Lower leg skin (tissue), 4 donors: Measurements from ENCODE around the gene RNF31. TPM values are rescaled to one million over a fixed set of nuclear protein-coding genes. Genes with fewer than 3 reads are reported as not detected.
A peak's percentile ranks its signal among the peaks of the same experiment; 100 is the strongest.

Experiments
- DNase-seq, 2 donors: peaks; one replicate each; pipeline ENCODE4 v3.0.0-alpha.2; 2019; ENCODE audit warnings: low spot score in 2 of 2
- H3K4me3 ChIP-seq: fragments of 200-600 bp; sonication (generic); 2 replicates; pipeline ENCODE4 v1.5.1; 2017; ENCODE audit warnings: mild to moderate bottlenecking, low read depth; ENCODE audit not compliant: poor library complexity, severe bottlenecking
- POLR2A ChIP-seq, 2 donors: fragments of 450-650 bp; IDR thresholded peaks; one replicate each; pipeline ENCODE4 v1.6.1; 2016 to 2017; ENCODE audit warnings: antibody characterized with exemption in 2 of 2, mild to moderate bottlenecking in 1 of 2, moderate library complexity in 1 of 2
- WGBS, 2 donors: methylation state at CpG; one replicate each; pipeline ENCODE4 v1.1.5; 2018; 5-methylcytosine and 5-hydroxymethylcytosine counted together
- intact Hi-C: fragments of 100-400 bp; cut with DNase I; formaldehyde crosslinking; loops from one replicate; pipeline ENCODE4 v1.15.0; 2023; ENCODE audit warnings: low total_unique reads
- total RNA-seq, 4 donors: library from RNA; depleted of rRNA; stranded (reverse); fragments of >200 nt; gene quantifications; one replicate each; pipeline ENCODE4 v1.1.0, GENCODE V29; 2016
- TF ChIP-seq, protein P1 (sequence below), 3 donors: fragments of 450-650 bp; IDR thresholded peaks; one replicate each; pipeline ENCODE4 v1.5.1; 2016; ENCODE audit warnings: antibody characterized with exemption in 3 of 3, mild to moderate bottlenecking in 3 of 3, moderate library complexity in 2 of 3

The RNF31 gene
- total RNA-seq, 4 donors from 2014 or later = 53.1 to 98.6 (median 77.3) TPM

DNA sequence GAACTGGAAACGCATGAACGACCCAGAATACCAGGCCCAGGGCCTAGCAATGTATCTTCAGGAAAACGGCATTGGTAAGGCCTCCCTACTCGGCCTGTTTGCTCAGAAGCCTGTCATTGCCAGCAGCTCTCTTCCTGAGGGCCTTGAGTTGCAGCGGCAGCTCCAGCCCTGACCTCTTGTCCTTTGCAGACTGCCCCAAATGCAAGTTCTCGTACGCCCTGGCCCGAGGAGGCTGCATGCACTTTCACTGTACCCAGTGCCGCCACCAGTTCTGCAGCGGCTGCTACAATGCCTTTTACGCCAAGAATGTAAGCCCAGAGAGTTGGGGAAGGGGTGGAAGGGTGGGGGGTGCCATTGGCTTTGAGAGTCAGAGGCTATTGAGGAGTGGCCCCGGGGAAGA, 10.0 kb downstream of the RNF31 start:
- no peak overlapping the region for H3K4me3 ChIP-seq
- 91 to 93% methylated on average over 12 of the region's 12 CpGs for WGBS, 2 donors
- no peak for TF ChIP-seq POLR2A (IDR thresholded peaks at IDR 0.05)
- TF ChIP-seq, protein P1, sequence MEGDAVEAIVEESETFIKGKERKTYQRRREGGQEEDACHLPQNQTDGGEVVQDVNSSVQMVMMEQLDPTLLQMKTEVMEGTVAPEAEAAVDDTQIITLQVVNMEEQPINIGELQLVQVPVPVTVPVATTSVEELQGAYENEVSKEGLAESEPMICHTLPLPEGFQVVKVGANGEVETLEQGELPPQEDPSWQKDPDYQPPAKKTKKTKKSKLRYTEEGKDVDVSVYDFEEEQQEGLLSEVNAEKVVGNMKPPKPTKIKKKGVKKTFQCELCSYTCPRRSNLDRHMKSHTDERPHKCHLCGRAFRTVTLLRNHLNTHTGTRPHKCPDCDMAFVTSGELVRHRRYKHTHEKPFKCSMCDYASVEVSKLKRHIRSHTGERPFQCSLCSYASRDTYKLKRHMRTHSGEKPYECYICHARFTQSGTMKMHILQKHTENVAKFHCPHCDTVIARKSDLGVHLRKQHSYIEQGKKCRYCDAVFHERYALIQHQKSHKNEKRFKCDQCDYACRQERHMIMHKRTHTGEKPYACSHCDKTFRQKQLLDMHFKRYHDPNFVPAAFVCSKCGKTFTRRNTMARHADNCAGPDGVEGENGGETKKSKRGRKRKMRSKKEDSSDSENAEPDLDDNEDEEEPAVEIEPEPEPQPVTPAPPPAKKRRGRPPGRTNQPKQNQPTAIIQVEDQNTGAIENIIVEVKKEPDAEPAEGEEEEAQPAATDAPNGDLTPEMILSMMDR (IDR thresholded peaks at IDR 0.05) = no peak
- intact Hi-C loops = no loop called here
- DNase-seq = no peak

DNA sequence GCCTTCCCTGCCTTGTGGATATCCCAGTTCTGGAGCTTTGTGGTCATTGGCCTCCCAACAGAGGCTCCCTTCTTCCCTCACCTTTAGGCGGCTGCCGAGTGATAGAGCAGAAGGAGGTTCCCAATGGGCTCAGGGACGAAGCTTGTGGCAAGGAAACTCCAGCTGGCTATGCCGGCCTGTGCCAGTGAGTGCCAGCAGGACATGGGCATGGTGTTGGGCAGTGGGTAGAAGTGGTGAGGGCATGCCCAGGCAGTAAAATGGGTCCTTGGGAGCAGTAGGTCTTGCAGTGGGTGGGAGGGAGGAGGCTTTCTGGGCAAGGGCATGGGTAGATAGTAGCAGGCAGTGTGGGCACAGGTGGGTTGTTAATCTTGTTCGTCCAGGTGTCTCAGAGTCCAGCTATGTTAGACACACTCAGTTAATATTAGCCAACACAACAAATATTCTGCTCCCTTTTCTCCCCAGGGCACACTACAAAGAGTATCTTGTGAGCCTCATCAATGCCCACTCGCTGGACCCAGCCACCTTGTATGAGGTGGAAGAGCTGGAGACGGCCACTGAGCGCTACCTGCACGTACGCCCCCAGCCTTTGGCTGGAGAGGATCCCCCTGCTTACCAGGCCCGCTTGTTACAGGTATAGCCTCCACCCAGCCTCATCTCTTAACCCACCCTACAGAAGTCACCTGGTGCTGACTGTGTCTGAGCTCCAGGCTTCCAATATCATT, 12.6 kb downstream of the RNF31 start:
- intact Hi-C loops = no loop called here
- no peak for TF ChIP-seq POLR2A (IDR thresholded peaks at IDR 0.05)
- TF ChIP-seq, protein P1 (IDR thresholded peaks at IDR 0.05) = no peak
- 82 to 83% methylated on average over 11 of the region's 11 CpGs for WGBS, 2 donors
- DNase-seq = peak in 1 of 2 donors; percentile 81
- no peak overlapping the region for H3K4me3 ChIP-seq

DNA sequence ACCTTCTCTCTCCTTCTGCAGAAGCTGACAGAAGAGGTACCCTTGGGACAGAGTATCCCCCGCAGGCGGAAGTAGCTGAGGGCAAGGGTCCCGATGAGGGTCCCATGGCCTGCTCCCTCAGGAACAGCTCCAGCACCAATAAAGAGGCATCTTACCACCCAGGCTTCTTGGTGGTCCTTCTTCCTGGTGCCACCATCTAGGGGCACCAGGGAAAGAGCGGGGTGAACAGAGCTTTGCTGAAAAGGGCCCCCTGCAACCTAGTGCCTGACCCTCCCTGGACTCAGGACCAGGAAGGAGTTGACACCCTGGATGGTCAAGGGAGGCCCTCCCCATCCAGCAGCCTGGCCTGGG, 13.2 kb downstream of the RNF31 start:
- no peak for DNase-seq
- intact Hi-C loops = no loop called here
- 93 to 94% methylated on average over 4 of the region's 4 CpGs for WGBS, 2 donors
- no peak for TF ChIP-seq POLR2A (IDR thresholded peaks at IDR 0.05)
- TF ChIP-seq, protein P1 (IDR thresholded peaks at IDR 0.05) = no peak
- no peak overlapping the region for H3K4me3 ChIP-seq

DNA sequence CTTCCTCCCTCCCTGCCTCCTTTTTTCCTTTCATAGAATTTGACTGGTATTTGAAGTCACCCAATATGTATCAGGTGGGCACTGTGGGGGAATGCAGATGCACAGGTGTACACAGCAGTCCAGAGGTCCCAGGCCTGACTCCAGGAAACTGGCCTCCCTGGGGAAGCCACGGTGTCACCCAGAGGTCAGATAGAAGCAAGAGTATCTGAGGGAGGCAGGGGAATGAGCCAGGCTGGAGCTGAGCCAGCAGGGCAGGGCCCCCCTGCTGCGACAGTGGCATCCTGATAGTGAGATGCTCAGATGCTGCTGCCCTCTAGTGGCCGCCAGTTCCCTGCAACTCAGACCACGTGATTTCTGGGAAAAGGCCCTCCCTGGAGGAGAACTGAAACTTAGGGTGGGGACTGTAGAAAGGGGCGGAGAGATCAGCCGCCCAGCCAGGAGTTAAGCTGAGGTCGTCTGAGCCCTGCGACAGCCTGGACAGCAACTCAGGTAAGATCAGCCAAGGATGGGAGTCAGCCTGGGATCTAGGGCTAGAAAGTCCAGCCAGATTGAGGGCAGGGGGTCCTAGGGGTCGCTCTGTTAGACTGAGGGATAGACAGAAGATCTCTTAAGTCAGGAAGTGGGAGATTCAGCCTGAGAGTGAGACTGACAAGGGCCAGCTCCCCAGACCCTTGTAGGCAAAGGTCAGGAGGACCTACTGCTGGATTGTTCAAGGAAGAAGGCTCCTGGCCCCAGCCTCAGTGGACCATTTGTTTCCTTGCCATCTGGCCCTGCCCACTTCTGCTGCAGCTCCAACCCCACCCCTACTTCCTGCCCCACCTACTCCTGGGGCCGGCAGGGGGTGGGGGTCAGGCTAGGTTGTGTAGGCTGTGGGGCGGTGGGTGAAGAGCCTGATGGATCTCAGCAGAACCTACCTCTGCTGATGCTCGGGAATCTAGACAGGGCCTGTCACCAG, 13.8 kb downstream of the RNF31 start, which contains the start of gene IRF9:
IRF9 (plus strand) TSS at position 416 of the 955 bp plus-strand sequence. CDS start 880 bp downstream, outside the sequence.
- H3K4me3 ChIP-seq = peak within 1 kb of the TSS; percentile 53
- peak; percentile 97 to 99 for DNase-seq
- 0 to 1% methylated on average over 11 of the region's 12 CpGs for WGBS, 2 donors
- TF ChIP-seq, protein P1 (IDR thresholded peaks at IDR 0.05) = peak in 1 of 3 donors; percentile 97
- no peak for TF ChIP-seq POLR2A (IDR thresholded peaks at IDR 0.05)
- intact Hi-C loops = no loop called here

DNA sequence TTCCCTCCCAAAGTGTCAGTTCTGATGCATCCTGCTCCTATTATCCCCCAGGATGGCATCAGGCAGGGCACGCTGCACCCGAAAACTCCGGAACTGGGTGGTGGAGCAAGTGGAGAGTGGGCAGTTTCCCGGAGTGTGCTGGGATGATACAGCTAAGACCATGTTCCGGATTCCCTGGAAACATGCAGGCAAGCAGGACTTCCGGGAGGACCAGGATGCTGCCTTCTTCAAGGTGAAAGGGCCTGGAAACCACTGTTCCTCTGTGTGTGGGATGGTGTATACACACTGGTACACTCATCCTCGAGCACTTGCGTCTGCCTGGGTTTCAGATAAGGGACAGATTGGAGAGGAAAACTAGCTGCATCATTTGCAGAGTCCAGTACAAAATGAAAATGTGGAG, 14.8 kb downstream of the RNF31 start:
- WGBS, 2 donors = 40 to 46% methylated on average over 8 of the region's 8 CpGs
- H3K4me3 ChIP-seq = peak overlapping the region; percentile 53
- TF ChIP-seq, protein P1 (IDR thresholded peaks at IDR 0.05) = no peak
- TF ChIP-seq POLR2A (IDR thresholded peaks at IDR 0.05) = no peak
- no peak for DNase-seq
- intact Hi-C loops = no loop called here
